Body of pancreas (tissue), 4 donors: ENCODE data around the gene TSSK1B. TPM values are rescaled to one million over a fixed set of nuclear protein-coding genes. Genes with fewer than 3 reads are reported as not detected.
"Not testable (repeated sequence)": the region's sequence is repeated elsewhere in the genome, so short reads cannot be mapped to it uniquely, and the experiment has no call there.

Source experiments
- ATAC-seq: fragments of 150-250 bp; one replicate; pipeline ENCODE4 v1.9.1; 2016
- DNase-seq, 4 donors: peaks; one replicate each; pipeline ENCODE4 v3.0.0-alpha.2; 2019
- H3K27ac ChIP-seq, 4 donors: fragments of 200-600 bp; sonication (generic); 1 replicate in 3 of 4; 2 replicates in 1 of 4; pipeline versions ENCODE4 v1.5.1 to v1.6.1; 2016 to 2019; ENCODE audit warnings: mild to moderate bottlenecking in 1 of 4, mixed read lengths in 1 of 4, moderate library complexity in 1 of 4
- H3K27me3 ChIP-seq, 2 donors: fragments of 200-600 bp; sonication (generic); one replicate each; pipeline ENCODE4 v1.6.0; 2016; ENCODE audit warnings: mild to moderate bottlenecking in 1 of 2
- H3K36me3 ChIP-seq, 2 donors: fragments of 200-600 bp; sonication (generic); replicated peaks in 1 of 2; 2 replicates each; pipeline ENCODE4 v1.5.1; 2016; ENCODE audit warnings: low read depth in 2 of 2; ENCODE audit not compliant: insufficient read depth in 1 of 2
- H3K4me1 ChIP-seq: fragments of 200-600 bp; sonication (generic); one replicate; pipeline ENCODE4 v1.6.0; 2016
- H3K4me3 ChIP-seq, 2 donors: fragments of 200-600 bp; sonication (generic); 1 replicate in 1 of 2; 2 replicates in 1 of 2; pipeline ENCODE4 v1.5.1; 2016 to 2019
- H3K9me3 ChIP-seq, 3 donors: fragments of 200-600 bp; sonication (generic); 1 replicate in 2 of 3; 2 replicates in 1 of 3; pipeline ENCODE4 v1.5.1; 2016
- CTCF ChIP-seq, 7 experiments: fragments of 450-650 bp in 4 of 7; fragments of 200-600 bp in 3 of 7; sonication (generic) in 3 of 7; IDR thresholded peaks; one replicate each; pipeline ENCODE4 v1.5.1; 2016 to 2019; ENCODE audit warnings: antibody characterized with exemption in 7 of 7
- POLR2A ChIP-seq, 3 donors: fragments of 450-650 bp; IDR thresholded peaks; one replicate each; pipeline ENCODE4 v1.6.1; 2016; ENCODE audit warnings: antibody characterized with exemption in 3 of 3, mild to moderate bottlenecking in 2 of 3
- WGBS, 2 donors: methylation state at CpG; one replicate each; pipeline ENCODE4 v1.1.5; 2017; 5-methylcytosine and 5-hydroxymethylcytosine counted together
- intact Hi-C: fragments of 100-400 bp; cut with DNase I; formaldehyde crosslinking; loops from one replicate; pipeline ENCODE4 v1.15.1; 2023
- total RNA-seq, 2 donors: library from RNA; depleted of rRNA; stranded (reverse); fragments of >200 nt; gene quantifications; one replicate each; pipeline ENCODE4 v1.1.0, GENCODE V29; 2016

TSSK1B gene
- total RNA-seq, 2 donors from 2014 or later: not detected

- intact Hi-C loops: no loop called here
- Histone ChIP-seq H3K27ac (no peak overlapping the region), H3K9me3 (no peaks in the 10 kb centered on the region), H3K36me3 (no peaks in the 10 kb centered on the region), H3K4me3 (no peak overlapping the region), H3K4me1 (no peaks in the 10 kb centered on the region), H3K27me3 (no peaks in the 10 kb centered on the region)
- ATAC-seq: no peak
- no peak for DNase-seq
- 74 to 85% methylated on average over 2 of the region's 2 CpGs for WGBS, 2 donors
- TF ChIP-seq POLR2A (IDR thresholded peaks at IDR 0.05) (no peak), CTCF (IDR thresholded peaks at IDR 0.05) (no peak)
Measured at GRCh38 chr5:113421693-113422092, 13.1 kb downstream of the TSSK1B start.

GRCh38 chr5:113405530-113405929, 29.3 kb downstream of the TSSK1B start:
- intact Hi-C loops: no loop called here
- H3K9me3 ChIP-seq: no peaks in the 10 kb centered on the region
- 72 to 74% methylated on average over 6 of the region's 6 CpGs for WGBS, 2 donors
- no peaks in the 10 kb centered on the region for H3K27me3 ChIP-seq
- TF ChIP-seq POLR2A (IDR thresholded peaks at IDR 0.05) (no peak), CTCF (IDR thresholded peaks at IDR 0.05) (no peak)
- H3K4me3 ChIP-seq: no peak overlapping the region
- H3K4me1 ChIP-seq: no peaks in the 10 kb centered on the region
- ATAC-seq: no peak
- DNase-seq: no peak
- no peak overlapping the region for H3K27ac ChIP-seq
- H3K36me3 ChIP-seq: no peaks in the 10 kb centered on the region

- TF ChIP-seq CTCF (IDR thresholded peaks at IDR 0.05): no peak
- no peak for TF ChIP-seq POLR2A (IDR thresholded peaks at IDR 0.05)
- ATAC-seq (no peak), DNase-seq (no peak)
- Histone ChIP-seq H3K27me3 (no peaks in the 10 kb centered on the region), H3K36me3 (no peaks in the 10 kb centered on the region), H3K4me3 (no peak overlapping the region), H3K9me3 (no peaks in the 10 kb centered on the region), H3K27ac (no peak overlapping the region), H3K4me1 (no peaks in the 10 kb centered on the region)
- WGBS, 2 donors: 59 to 64% methylated on average over 2 of the region's 2 CpGs
- intact Hi-C loops: no loop called here
Measured at GRCh38 chr5:113404269-113404668, 30.5 kb downstream of the TSSK1B start.

- intact Hi-C loops, H3K36me3 ChIP-seq, H3K4me3 ChIP-seq, H3K27ac ChIP-seq, H3K9me3 ChIP-seq, H3K4me1 ChIP-seq, H3K27me3 ChIP-seq, DNase-seq, ATAC-seq: not testable (repeated sequence)
- 68 to 73% methylated on average over 4 of the region's 4 CpGs for WGBS, 2 donors
Measured at GRCh38 chr5:113397986-113398385, 36.8 kb downstream of the TSSK1B start.

GRCh38 chr5:113397046-113397445, 37.7 kb downstream of the TSSK1B start:
- no peak for ATAC-seq
- WGBS, 2 donors: 66 to 76% methylated on average over 3 of the region's 3 CpGs
- intact Hi-C loops: no loop called here

More at GRCh38 chr5:113397046-113397445, 37.7 kb downstream of the TSSK1B start:
- no peak overlapping the region for H3K4me3 ChIP-seq
- no peaks in the 10 kb centered on the region for H3K27me3 ChIP-seq
- no peak overlapping the region for H3K27ac ChIP-seq
- no peak for TF ChIP-seq CTCF (IDR thresholded peaks at IDR 0.05)
- no peak for TF ChIP-seq POLR2A (IDR thresholded peaks at IDR 0.05)
- H3K9me3 ChIP-seq: no peaks in the 10 kb centered on the region
- no peak for DNase-seq
- H3K36me3 ChIP-seq: no peaks in the 10 kb centered on the region
- H3K4me1 ChIP-seq: no peaks in the 10 kb centered on the region
